Measurements from ENCODE around the gene SHISA8. TPM values are rescaled to one million over a fixed set of nuclear protein-coding genes. Genes with fewer than 3 reads are reported as not detected.

Gene SHISA8
- total RNA-seq, 1 donor from 2014 or later: 0.22 TPM

DNA sequence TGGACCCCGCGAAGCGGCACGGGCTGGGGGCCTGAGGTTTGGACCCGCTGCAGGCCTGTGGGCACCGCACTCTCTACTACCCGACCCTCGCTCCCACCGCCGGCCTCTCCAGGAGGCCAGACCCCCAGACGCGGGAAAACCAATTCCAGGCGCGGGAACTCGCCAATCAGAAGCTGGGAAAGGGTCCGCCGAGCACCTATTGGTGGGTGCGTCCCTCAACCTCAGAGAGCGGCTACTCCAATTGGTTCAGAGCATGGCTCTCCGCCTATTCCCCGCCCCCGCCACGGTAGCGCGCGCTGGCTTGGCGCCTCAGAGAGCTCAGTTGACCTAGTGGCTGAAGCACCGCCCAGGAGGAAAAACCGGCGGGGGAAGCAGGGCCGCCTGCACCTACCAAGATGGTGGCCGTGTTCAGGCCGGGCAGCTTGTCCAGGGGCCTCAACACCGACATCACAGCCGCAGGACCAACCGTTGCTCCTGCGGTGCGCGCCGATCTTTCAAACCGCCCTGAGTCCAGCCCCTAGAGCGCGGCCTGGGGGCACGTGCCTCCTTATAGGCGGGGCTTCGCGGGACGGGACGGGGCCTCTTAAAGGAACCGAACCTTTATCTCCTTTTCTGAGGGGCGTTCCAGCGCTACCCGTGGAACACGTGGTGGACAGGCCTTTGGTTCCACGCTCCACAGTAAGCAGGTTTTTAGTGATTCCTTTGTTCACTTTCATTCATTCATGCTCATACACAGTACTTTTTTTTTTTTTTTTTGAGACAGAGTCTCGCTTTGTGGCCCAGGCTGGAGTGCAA is 32.0 kb upstream of the SHISA8 start, which contains the start of gene CENPM:
CENPM (minus strand) TSS at position 524 of the 795 bp plus-strand sequence; CDS start at position 448, 76 bp downstream.
- peaks cover 28% of the 10 kb centered on the region for H3K4me1 Mint-ChIP-seq (ENCODE audit: unreplicated experiment)
- peaks cover 3% of the 10 kb centered on the region for H3K36me3 Mint-ChIP-seq
- H3K4me3 Mint-ChIP-seq: peak within 1 kb of the TSS; percentile 92
- no peaks in the 10 kb centered on the region for H3K27me3 Mint-ChIP-seq
- TF ChIP-seq, protein P1, sequence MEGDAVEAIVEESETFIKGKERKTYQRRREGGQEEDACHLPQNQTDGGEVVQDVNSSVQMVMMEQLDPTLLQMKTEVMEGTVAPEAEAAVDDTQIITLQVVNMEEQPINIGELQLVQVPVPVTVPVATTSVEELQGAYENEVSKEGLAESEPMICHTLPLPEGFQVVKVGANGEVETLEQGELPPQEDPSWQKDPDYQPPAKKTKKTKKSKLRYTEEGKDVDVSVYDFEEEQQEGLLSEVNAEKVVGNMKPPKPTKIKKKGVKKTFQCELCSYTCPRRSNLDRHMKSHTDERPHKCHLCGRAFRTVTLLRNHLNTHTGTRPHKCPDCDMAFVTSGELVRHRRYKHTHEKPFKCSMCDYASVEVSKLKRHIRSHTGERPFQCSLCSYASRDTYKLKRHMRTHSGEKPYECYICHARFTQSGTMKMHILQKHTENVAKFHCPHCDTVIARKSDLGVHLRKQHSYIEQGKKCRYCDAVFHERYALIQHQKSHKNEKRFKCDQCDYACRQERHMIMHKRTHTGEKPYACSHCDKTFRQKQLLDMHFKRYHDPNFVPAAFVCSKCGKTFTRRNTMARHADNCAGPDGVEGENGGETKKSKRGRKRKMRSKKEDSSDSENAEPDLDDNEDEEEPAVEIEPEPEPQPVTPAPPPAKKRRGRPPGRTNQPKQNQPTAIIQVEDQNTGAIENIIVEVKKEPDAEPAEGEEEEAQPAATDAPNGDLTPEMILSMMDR (conservative IDR thresholded peaks at IDR 0.05): no peak
- DNase-seq (ENCODE audit: extremely low spot score, unreplicated experiment): peak; percentile 95
- peak within 1 kb of the TSS; percentile 76 for H3K27ac Mint-ChIP-seq
- H3K9me3 Mint-ChIP-seq: no peaks in the 10 kb centered on the region

DNA sequence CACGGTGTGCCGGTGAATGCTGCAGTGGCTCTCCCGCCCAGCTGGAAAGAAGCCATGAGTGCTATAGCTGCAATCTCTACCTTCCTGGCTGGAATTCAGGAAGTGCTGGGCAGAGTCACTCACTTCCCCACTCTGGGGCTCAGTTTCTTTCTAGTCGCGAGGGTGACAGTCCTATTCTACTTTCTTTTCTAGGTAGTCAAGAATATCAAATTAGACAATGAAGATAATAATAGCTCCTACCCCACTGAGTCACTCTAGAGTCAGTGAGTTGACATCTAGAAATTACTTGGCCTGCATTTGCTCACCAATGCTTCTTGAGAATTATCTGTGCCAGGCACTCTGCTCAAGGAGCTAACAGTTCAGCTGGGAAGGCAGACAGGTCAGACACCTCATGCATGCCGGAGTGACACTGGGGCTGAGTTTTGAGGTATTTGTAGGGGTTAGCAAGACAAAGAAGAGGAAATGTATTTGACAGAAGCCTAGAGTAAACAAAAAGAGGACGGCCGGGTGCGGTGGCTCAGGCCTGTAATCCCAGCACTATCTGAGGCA is 28.9 kb upstream of the SHISA8 start:
- H3K4me3 Mint-ChIP-seq: peak overlapping the region; percentile 65

DNA sequence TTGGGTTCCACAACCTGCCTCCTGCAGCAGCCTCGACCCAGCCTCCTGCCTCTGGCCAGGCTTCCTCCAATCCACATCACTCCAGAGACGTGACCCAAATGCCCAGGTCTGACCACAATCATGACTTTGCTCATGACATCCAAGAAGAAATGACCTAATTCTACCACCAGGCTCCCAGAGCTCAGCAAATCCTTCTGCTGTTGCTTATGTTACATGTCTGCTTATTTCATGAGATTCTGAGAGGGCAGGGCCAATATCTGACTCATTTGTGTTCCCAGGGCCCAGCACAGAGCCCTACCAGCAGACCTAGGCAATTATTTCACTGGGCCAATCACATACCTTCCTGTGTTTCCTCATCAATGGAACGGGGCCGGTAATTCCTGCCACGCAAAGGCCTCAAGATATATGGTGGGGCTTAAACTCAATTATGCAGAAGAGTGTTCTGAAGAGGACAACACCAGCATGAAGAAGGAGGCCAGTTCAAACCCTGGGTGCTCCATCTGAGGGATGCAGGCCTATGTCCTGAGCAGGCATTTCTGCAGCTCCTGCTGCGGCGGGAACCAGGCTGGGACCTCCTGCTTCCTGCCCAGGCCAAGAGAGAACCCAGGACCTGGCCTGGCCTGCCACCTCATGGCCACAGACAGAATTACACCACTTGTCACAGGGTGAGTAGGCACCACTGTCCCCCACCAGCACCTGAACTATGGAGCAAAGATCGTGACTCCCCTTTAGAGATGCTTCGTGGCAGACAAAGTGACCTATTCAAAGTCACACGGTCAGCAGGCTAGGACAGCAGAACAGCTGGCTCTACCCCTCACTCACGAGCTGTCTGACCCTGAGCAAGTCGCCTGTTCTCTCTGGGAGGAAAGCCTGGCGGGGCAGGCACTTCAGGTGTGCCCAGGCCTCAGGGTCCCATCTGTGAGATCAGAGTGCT is 26.2 kb upstream of the SHISA8 start:
- no peak for DNase-seq (ENCODE audit: extremely low spot score, unreplicated experiment)
- H3K4me1 Mint-ChIP-seq (ENCODE audit: unreplicated experiment): peaks cover 26% of the 10 kb centered on the region
- peak overlapping the region; percentile 92 for H3K27ac Mint-ChIP-seq
- no peaks in the 10 kb centered on the region for H3K27me3 Mint-ChIP-seq
- H3K9me3 Mint-ChIP-seq: no peaks in the 10 kb centered on the region
- TF ChIP-seq, protein P1 (conservative IDR thresholded peaks at IDR 0.05): peak; percentile 92
- no peak overlapping the region for H3K4me3 Mint-ChIP-seq
- peaks cover 11% of the 10 kb centered on the region for H3K36me3 Mint-ChIP-seq

More for the DNA sequence above, 28.9 kb upstream of the SHISA8 start:
- no peaks in the 10 kb centered on the region for H3K9me3 Mint-ChIP-seq
- no peaks in the 10 kb centered on the region for H3K27me3 Mint-ChIP-seq
- H3K36me3 Mint-ChIP-seq: peaks cover 11% of the 10 kb centered on the region
- H3K27ac Mint-ChIP-seq: no peak overlapping the region
- peaks cover 31% of the 10 kb centered on the region for H3K4me1 Mint-ChIP-seq (ENCODE audit: unreplicated experiment)
- TF ChIP-seq, protein P1 (conservative IDR thresholded peaks at IDR 0.05): no peak
- DNase-seq (ENCODE audit: extremely low spot score, unreplicated experiment): no peak

DNA sequence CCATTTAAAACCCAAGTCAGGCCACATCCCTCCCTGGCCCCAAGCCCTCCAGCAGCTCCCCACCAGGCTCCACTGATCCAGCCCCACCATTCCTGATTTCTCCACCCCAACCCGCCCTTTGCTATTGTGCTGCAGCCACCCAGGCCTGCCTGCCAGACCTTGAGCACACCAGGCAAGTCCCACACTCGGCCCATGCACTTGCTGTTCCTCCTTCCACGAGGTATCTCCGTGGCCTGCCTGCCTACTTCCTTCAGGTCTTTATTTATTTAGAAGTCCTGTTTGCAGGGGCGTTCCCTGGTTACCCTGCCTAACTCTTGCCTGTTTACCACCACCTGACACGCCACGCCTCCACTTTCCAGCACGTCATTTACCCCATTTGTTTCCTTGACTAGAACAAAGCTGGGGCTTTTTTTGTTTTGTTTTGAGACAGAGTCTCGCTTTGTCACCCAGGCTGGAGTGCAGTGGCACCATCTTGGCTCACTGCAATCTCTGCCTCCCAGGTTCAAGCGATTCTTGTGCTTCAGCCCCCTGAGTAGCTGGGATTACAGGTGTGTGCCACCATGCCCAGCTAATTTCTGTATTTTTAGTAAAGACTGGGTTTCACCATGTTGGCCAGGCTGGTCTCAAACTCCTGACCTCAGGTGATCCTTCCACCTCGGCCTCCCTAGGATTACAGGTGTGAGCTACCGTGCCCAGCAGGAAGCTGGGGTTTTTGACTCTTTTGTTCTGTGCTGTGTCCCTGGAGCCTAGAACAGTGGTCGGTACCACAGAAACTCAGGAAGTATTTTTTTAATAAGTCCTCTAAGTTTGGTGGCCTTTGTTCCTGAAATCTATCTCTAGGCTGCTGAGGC is 25.3 kb upstream of the SHISA8 start:
- H3K27me3 Mint-ChIP-seq: no peaks in the 10 kb centered on the region
- peaks cover 11% of the 10 kb centered on the region for H3K36me3 Mint-ChIP-seq
- H3K27ac Mint-ChIP-seq: peak overlapping the region; percentile 92
- H3K4me1 Mint-ChIP-seq (ENCODE audit: unreplicated experiment): peaks cover 20% of the 10 kb centered on the region
- TF ChIP-seq, protein P1 (conservative IDR thresholded peaks at IDR 0.05): no peak
- no peaks in the 10 kb centered on the region for H3K9me3 Mint-ChIP-seq
- no peak for DNase-seq (ENCODE audit: extremely low spot score, unreplicated experiment)
- H3K4me3 Mint-ChIP-seq: peak overlapping the region; percentile 47

DNA sequence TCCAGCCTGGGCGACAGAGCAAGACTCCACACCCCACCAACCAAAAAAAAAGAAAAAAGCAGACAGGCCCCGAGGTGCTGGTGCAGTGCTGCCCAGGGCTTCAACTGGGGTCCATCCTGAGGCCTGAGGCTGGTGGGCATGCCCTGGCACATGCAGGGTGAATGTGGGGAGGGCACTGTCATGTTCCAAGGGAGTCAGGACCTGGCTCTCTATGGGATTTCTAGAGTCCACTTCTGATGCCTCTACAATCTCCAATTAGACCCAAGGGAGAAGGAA is 22.0 kb upstream of the SHISA8 start:
- H3K4me1 Mint-ChIP-seq (ENCODE audit: unreplicated experiment): peaks cover 16% of the 10 kb centered on the region
- H3K4me3 Mint-ChIP-seq: no peak overlapping the region
- H3K36me3 Mint-ChIP-seq: peaks cover 8% of the 10 kb centered on the region
- no peaks in the 10 kb centered on the region for H3K27me3 Mint-ChIP-seq
- DNase-seq (ENCODE audit: extremely low spot score, unreplicated experiment): no peak
- H3K9me3 Mint-ChIP-seq: no peaks in the 10 kb centered on the region
- H3K27ac Mint-ChIP-seq: no peak overlapping the region
- TF ChIP-seq, protein P1 (conservative IDR thresholded peaks at IDR 0.05): no peak

Measured in type B pancreatic cell (in vitro differentiated cells).